ENCODE data around the gene ST6GALNAC5.

GRCh38 chr1:77063118-77063517 lies 195.8 kb downstream of the ST6GALNAC5 start:
- no peak for TF ChIP-seq CTCF (IDR thresholded peaks at IDR 0.05; ENCODE audit: insufficient read depth, low read length)
- no peak for TF ChIP-seq POLR2AphosphoS5 (IDR thresholded peaks at IDR 0.05; ENCODE audit: low read depth)
- TF ChIP-seq, protein P1, sequence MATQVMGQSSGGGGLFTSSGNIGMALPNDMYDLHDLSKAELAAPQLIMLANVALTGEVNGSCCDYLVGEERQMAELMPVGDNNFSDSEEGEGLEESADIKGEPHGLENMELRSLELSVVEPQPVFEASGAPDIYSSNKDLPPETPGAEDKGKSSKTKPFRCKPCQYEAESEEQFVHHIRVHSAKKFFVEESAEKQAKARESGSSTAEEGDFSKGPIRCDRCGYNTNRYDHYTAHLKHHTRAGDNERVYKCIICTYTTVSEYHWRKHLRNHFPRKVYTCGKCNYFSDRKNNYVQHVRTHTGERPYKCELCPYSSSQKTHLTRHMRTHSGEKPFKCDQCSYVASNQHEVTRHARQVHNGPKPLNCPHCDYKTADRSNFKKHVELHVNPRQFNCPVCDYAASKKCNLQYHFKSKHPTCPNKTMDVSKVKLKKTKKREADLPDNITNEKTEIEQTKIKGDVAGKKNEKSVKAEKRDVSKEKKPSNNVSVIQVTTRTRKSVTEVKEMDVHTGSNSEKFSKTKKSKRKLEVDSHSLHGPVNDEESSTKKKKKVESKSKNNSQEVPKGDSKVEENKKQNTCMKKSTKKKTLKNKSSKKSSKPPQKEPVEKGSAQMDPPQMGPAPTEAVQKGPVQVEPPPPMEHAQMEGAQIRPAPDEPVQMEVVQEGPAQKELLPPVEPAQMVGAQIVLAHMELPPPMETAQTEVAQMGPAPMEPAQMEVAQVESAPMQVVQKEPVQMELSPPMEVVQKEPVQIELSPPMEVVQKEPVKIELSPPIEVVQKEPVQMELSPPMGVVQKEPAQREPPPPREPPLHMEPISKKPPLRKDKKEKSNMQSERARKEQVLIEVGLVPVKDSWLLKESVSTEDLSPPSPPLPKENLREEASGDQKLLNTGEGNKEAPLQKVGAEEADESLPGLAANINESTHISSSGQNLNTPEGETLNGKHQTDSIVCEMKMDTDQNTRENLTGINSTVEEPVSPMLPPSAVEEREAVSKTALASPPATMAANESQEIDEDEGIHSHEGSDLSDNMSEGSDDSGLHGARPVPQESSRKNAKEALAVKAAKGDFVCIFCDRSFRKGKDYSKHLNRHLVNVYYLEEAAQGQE (IDR thresholded peaks at IDR 0.05; ENCODE audit: insufficient replicate concordance, low read depth), result peak; percentile 92
- no peak for TF ChIP-seq GABPA (IDR thresholded peaks at IDR 0.05; ENCODE audit: low read depth)

Data from HL-60 (cell line).